ENCODE data around the gene PTGES3L. TPM values are rescaled to one million over a fixed set of nuclear protein-coding genes. Genes with fewer than 3 reads are reported as not detected.

PTGES3L gene
- total and polyA plus RNA-seq, 2 of the 13 experiments (the other 11 are each of a cell fraction or from before 2014, with no cell fraction given) = 1.2 to 2.9 TPM

GRCh38 chr17:42975265-42975664, 4.6 kb downstream of the PTGES3L start (continued):
- TF ChIP-seq IKZF4 (CRISPR knock-in tag; IDR thresholded peaks at IDR 0.05; ENCODE audit: borderline replicate concordance, low read depth, not compliant biosample characterization) (no peak), ZNF780A (CRISPR knock-in tag; IDR thresholded peaks at IDR 0.05) (no peak), ZNF260 (CRISPR knock-in tag; IDR thresholded peaks at IDR 0.05; ENCODE audit: borderline replicate concordance, low read depth) (no peak), TSC22D2 (CRISPR knock-in tag; IDR thresholded peaks at IDR 0.05; ENCODE audit: borderline replicate concordance) (no peak), ZNF574 (CRISPR knock-in tag; IDR thresholded peaks at IDR 0.05) (no peak), MAF1 (CRISPR knock-in tag; IDR thresholded peaks at IDR 0.05; ENCODE audit: borderline replicate concordance) (no peak), RXRB (CRISPR knock-in tag; IDR thresholded peaks at IDR 0.05; ENCODE audit: borderline replicate concordance) (peak; percentile 72), ZNF468 (CRISPR knock-in tag; IDR thresholded peaks at IDR 0.05) (no peak), ZEB1 (IDR thresholded peaks at IDR 0.05; ENCODE audit: insufficient replicate concordance, low read depth) (peak; percentile 84), SOX5 (CRISPR knock-in tag; IDR thresholded peaks at IDR 0.05; ENCODE audit: borderline replicate concordance) (peak; percentile 47; the same call in 1 of the 2 replicates), BRF2 (CRISPR knock-in tag; IDR thresholded peaks at IDR 0.05) (no peak), ZZZ3 (CRISPR knock-in tag; IDR thresholded peaks at IDR 0.05; ENCODE audit: borderline replicate concordance) (no peak), HNF4A (CRISPR knock-in tag; IDR thresholded peaks at IDR 0.05) (peak; percentile 57)

All from HepG2 (cell line).